ENCODE data around the gene ATP13A2.
"Not testable (repeated sequence)": the region's sequence is repeated elsewhere in the genome, so short reads cannot be mapped to it uniquely, and the experiment has no call there.

ATP13A2 gene

DNA sequence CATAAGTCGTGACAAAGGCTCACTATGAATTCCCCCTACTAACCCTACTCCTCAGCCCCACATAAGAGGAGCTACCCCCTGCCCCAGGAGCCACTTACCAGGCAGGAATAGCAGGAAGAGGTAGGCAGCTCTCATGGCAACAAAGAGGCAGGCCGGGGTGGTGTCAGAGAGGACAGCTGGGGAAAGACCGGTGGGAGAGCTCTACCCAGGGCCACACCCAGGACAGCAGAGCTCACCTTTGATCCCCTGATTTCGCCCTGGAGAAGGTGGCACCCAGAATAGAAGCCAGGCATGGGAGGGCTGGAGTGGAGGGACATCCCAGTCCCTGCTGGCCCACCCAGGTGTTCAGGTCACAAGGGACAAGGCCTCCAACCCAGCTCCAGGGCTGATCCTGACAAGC, 33.6 kb downstream of the ATP13A2 start:
- no peak for DNase-seq

DNA sequence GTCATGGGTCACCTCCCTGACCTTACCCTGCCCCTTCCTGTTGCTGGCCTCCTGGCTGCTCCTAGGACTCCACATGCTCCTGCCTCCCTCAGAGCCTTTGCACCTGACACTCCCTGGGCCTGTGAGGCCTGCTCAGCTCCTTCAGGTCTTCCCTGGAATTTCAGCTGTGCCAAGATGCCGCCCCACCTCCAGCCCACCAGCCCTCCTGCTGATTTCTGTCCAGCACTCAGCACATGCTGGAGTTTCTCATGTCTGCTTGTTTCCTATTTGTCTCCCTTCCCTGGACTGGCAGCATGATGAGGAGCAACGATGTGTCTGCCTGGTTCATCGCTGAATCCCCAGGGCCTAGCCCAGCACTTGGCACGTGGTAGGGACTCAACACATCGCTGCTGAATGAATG, 34.4 kb downstream of the ATP13A2 start:
- no peak for DNase-seq

DNA sequence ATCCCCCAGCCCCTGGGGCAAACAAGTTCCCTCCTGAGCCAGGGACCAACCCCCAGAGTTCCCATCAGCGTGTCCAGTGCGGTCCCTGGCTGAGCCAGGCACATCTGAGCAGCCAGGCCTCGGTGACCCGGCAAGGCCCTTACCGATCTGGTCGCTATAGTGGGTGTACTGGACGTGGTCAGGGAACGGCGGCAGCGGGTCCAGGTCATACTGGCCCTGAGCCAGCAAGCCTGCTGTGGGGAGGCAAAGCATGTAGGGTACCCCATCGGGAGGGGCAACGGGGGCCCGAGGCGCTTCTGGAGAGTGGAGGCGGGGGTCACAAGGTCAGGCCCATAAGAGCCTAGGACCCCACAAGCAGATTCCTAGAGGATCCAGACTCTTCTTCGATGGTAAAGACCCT, 34.8 kb downstream of the ATP13A2 start:
- DNase-seq, result no peak

DNA sequence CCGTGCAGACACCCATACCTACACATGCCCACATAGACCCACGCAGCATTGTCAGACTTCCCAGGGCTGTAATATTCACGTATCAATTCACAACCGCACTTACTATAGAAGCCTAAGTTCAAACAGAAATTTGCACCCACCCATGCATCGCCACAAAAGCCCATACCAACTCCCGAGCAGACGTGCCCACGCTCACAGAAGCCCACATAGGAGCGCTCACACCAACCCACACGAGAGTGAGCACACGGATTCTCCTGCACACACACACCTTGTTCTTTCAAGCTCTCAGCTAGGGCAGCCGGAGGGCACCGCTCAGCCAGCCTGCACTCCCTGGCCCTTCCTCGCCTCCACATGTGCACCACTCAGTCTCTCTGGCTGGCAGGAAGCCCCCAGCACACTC, 35.9 kb downstream of the ATP13A2 start:
- DNase-seq, result no peak

DNA sequence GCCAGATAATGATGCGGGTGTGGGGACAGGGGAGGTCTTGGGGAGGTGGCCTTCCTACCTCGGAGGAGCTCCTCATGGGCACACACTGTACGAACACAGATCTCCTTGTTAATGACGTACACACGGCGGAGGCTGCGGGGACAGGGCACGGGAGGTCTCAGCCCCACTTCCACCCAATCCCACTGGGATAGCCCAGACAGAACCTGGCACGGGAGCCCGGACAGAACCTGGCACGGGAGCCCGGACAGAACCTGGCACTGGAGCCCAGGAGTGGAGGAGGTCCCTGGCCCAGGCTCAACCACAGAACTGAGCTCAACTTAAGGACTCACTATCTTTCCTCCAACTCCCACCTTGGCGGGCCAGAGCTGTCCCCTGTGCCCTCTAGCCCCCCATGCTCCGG, 36.5 kb downstream of the ATP13A2 start:
- no peak for DNase-seq

DNA sequence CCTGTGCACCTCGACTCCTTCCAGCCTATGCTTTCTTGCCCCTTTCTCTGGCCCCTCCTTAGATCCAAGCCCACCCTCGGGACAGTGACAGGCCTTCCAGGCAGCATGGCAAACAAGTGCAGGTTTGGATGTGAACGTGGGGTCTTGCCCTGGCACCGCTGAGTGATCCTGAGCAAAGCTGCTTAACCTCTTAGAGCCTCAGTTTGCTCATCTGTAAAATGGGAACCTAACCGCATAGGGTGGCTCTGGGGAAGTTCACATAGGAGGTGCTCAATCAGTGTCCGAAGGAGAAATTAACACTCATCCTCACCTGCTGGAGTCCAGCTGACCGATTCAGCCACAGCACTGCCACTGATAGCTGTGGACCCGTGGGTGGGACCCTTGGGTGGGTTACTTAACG, 38.5 kb downstream of the ATP13A2 start:
- no peak for DNase-seq

DNA sequence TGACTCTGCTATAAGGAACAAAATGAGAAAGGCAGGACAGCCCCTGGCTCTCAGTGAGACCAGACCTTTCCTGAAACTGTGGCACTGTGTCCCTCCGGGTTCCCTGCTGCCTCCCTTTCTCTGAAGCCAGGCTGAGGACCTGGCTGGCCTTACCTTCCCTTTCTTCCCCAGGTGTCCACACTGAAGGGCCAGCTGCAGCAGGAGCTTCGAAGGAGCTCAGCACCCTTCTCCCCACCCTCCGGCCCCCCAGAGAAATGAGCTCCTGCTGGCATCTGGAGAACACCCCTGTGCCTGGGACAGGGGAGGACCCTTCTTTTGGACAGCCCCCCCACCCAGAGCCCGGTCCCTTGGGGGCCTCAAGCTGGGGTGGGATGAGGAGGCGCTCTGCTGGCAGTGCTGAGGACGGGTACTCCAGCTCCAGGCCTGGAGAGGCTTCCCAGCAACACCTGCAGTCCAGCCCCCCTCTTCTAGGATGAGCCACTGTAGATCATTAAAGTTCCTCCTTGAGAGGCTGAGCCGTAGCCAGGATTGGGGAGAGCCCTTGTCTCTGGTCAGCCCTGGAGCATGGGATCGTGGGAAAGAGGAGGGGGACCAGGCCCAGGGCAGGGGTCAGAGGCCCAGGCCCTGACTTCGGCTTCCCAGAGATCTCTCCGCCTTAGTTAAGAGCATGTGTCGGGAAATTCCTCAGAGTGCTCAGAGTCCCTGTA, 39.4 kb downstream of the ATP13A2 start:
- no peak for DNase-seq

DNA sequence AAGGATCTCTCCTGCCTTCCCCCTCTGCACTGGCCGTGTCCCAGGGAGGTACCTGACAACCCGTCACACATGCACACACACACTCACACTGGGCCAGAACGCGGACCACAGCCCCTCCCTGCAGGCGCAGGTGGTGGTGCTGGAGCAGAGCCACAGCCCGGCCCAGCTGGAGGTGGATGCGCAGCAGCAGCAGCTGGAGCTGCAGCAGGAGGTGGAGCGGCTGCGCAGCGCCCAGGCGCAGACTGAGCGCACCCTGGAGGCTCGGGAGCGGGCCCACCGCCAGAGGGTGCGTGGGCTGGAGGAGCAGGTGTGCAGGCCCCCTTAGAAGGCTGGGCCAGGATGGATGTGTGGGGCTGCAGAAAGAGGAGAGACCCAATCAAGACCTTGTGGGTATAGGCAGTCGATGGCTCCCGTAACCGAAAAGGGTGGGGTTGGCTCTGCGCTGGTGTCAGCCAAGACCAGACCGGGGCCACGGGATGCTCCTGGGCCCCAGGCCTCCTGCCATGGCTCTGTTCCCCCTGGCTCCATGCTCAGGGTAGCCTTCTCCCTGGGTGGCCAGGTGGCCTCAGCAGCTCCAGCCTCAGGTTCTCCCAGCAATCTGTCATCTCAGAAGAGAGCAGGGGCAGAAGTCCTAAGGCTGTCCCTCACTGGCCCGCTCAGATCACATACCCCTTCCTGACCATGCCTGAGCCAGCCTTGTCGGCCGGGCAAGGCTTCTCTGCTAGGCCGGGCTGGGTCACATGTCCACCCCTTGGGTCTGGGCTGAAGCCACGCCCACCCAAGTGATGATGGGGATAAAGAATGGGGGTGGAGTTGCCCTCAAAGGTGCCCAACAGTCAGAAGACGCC, 40.2 kb downstream of the ATP13A2 start:
- no peak for DNase-seq

DNA sequence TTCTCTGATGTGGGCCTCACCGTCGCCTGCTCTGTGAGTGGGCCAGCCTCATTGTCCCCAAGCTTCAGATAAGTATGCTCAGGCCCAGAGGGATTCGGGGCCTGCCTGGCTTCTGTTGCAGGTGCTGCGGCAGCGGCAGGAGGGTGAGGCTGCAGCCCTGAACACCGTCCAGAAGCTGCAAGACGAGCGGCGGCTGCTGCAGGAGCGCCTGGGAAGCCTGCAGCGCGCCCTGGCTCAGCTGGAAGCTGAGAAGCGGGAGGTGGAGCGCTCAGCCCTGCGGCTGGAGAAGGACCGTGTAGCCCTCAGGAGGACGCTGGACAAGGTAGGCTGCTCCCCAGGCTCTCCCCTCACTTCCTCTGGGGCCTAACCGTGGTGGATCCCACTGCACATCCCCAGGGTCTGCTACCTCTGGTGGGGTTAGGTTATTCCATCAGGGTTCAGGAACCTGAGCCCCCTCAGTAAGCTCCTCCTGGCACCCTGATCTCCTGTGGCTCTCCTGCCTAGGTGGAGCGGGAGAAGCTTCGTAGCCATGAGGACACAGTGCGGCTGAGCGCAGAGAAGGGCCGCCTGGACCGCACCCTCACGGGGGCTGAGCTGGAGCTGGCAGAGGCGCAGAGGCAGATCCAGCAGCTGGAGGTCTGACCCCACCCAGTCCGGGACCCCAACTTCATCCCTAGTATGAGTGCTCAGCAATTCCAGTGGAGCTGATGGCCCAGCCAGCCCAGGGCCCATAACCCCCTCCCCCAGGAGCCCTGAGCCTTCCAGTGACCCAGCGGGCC, 41.4 kb downstream of the ATP13A2 start:
- no peak for DNase-seq

DNA sequence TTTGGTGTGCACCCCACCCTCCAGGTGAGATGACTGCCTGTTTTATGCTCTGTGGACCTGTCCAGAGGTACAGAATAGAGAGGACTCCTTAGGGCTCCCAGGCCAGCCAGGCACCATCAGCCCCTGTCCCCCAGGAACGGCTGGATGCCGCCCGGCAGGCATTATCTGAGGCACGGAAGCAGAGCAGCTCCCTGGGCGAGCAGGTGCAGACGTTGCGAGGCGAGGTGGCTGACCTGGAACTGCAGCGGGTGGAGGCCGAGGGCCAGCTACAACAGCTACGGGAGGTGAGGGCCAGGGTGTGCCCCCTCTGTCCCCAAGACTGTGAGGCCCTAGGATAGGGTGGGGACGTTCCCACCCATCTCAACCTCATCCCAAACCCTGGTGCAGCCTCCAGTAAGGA, 42.1 kb downstream of the ATP13A2 start:
- no peak for DNase-seq

DNA sequence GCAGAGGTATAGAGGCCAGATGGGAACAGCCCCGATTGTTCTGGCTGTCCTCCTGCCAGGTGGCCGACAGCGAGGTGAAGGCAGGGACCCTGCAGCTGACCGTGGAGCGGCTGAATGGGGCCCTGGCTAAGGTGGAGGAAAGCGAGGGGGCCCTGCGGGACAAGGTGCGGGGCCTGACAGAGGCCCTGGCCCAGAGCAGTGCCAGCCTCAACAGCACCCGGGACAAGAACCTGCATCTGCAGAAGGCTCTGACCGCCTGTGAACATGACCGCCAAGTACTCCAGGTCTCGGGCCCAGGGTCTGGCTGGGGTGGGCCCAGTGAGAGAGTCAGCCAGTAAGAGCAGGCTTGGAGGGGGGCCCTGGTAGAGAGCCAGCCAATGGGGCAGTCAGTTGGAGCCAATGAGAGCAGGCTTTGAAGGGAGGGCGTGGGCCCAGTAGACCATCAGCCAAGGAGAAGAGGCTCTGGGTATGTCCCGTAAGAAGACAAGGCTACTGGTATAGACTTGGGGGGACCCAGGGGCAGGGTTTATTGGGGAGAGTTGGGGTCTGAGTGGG, 42.6 kb downstream of the ATP13A2 start:
- DNase-seq, result no peak

DNA sequence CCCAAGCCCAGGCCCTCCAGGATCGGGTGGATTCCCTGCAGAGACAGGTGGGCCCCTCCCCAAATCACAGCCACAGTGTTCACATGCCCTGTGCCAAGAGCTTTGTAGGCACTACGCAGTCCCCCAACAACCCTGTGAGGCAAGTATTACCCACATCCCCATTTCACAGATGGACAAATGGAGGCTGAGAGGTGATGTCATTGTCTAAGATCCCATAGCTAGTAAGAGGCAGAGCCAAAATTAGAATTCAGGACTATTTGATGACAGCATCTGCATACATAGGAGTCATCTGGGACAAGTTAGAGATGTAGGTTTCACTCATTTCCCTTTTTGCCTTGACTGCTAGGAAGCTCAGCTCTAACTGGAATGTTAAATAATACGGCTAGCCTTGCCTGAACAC, 43.4 kb downstream of the ATP13A2 start:
- DNase-seq, result no peak

DNA sequence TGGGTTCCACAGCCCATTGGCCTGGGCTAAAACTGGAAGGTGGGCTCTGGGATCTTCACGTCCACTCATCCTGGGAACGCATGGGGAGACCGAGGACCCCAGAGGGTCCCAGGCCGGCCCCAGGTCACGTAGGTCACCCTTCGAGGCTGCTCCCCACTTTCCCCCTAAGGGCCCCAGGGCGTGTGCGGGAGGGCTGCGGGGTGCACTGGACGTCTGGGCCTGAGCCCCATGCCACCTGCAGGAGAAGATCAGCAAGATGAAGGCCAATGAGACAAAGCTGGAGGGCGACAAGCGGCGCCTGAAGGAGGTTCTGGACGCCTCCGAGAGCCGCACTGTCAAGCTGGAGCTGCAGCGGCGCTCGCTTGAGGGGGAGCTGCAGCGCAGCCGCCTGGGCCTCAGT, 43.8 kb downstream of the ATP13A2 start:
- no peak for DNase-seq

DNA sequence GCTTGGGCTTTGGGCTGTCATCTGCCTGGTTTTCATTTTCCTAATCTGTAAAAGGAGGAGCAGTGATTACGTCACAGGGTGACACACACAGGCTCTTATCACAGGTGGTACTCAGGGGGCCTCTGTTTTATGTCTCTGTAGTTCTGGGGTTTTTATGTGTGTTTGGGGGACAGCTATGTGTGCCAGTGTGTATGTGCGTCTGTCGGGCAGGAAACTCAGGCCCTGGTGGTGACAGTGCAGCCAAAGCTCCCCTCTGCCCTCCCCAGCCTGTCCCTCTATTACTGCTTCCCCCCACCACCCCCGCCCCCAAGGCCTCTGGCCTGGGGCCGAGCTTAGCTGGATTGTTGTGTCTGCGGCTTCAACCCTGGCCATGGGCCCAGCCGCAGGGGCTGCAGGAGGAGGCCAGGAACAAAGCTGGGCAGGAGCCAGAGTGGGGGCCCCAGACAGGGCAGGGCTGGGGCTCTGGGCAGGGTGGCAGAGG, 44.6 kb downstream of the ATP13A2 start:
- no peak for DNase-seq

DNA sequence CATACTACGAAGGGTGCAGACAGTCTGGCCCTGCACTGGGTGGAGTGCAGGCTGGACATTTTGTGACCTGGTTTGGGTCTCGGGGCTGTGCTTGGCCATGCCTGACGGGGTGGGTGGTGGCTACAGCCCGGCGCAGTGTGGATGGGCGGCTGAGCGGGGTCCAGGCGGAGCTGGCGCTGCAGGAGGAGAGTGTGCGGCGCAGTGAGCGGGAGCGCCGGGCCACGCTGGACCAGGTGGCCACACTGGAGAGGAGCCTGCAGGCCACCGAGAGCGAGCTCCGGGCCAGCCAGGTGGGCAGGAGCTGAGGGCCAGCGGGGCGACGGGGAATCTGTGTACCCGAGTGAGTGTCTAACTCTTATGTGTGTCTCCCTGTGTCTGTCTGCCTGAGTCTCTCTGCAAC, 45.4 kb downstream of the ATP13A2 start:
- no peak for DNase-seq

DNA sequence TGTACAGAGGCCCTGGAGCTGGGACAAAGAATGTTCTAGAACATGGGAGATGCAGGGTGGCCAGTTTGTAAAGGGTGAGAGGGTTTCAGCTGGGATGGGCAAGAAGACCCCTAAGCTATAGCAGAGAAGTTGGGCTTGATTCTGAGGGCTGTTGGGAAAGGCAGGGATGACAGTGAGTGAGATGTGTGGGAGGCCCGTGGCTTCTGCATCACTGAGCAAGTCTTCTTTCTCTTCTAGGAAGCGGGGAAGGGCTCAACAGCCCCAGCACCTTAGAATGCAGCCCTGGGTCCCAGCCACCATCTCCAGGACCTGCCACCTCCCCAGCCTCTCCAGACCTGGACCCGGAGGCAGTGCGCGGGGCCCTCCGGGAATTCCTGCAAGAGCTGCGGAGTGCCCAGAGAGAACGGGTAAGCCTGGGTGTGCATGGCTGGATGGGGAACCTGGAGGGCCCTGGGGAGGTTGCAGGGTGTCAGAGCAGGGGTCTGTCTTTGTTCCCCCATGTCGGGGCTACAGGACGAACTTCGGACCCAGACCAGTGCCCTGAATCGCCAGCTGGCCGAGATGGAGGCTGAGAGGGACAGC, 46.2 kb downstream of the ATP13A2 start:
- DNase-seq, result no peak

DNA sequence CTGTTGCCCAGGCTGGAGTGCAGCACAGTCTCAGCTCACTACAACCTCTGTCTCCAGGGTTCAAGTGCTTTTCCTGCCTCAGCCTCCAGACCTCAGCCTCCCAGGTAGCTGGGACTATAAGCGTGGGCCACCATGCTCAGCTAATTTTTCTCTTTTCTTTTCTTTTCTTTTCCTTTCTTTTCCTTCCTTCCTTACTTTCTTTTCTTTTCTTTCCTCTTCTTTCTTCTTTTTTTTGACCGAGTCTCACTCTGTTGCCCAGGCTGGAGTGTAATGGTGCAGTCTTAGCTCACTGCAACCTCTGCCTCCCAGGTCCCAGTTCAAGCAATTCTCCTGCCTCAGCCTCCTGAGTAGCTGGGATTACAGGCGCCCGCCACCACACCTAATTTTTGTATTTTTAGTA, 47.6 kb downstream of the ATP13A2 start:
- DNase-seq, result not testable (repeated sequence)

DNA sequence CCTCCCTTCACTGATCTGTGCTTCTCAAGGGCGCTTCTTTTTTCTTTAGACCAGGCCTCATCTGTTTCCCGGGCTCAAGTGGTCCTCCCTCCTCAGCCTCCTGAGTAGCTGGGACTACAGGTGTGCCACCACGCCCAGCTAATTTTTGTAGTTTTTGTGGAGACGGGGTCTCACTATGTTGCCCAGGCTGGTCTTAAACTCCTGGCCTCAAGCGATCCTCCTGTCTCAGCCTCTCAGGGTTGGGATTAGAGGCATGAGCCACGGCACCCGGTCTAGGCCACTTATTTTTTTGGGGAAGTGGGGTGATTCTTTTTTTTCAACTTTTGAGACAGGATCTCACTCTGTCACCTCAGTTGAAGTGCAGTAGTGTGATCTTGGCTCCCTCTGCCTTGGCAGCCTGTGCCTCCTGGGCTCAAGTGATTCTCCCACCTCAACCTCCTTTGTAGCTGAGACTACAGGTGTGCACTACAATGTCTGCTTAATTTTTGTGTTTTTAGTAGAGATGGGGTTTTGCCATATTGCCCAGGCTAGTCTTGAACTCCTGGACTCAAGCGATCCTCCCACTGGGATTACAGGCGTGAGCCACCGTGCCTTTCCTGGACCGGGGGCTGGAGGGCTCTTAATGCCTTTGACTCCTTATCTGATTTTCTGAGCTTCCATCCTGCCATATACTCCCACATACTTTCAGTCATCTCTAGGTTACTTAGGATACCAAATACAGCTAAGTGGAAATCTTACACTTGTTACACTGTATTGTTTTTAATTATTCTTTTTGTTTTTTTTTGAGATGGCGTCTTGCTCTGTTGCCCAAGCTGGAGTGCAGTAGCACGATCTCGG, 50.2 kb downstream of the ATP13A2 start:
- DNase-seq, result no peak

DNA sequence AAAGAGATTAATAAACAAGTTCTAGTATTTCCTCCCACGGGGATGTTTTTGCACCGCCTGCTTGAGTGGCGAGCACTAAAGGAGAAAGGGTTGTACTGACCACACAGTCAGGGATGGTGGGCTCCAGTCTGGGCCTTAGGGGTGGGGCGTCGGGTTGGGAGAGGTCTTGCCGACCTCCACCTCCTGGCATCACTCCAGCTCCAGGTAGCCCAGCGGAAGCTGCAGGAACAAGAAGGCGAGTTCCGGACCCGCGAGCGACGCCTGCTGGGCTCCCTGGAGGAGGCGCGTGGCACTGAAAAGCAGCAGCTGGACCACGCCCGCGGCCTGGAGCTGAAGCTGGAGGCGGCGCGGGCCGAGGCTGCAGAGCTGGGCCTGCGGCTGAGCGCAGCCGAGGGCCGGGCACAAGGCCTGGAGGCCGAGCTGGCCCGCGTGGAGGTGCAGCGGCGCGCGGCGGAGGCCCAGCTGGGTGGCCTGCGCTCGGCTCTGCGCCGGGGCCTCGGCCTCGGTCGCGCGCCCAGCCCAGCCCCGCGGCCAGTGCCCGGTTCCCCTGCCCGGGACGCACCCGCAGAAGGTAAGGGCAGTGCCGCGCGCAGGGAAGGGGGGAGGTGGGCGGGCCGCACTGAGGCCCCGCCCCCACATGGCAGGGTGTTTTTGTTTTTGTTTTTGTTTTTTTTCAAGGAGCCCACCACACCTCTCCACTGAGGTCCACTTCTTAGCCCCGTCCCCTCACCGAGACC, 51.0 kb downstream of the ATP13A2 start:
- peak; percentile 84 to 90 for DNase-seq

DNA sequence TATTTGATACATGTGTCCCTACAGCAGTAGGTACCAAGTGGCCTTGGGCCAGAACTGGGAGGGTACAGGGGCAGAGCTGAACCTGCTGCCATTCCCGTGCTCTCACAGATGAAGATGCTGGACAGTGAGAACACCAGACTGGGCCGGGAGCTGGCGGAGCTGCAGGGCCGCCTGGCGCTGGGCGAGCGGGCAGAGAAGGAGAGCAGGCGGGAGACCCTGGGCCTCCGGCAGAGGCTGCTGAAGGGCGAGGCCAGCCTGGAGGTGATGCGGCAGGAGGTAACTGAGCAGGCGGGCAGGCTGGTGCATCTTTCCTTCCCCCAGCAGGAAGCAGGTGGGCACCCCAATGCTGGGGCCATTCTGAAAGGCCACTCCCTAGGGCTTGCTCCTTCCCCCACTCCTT, 53.3 kb downstream of the ATP13A2 start:
- DNase-seq, result no peak

DNA sequence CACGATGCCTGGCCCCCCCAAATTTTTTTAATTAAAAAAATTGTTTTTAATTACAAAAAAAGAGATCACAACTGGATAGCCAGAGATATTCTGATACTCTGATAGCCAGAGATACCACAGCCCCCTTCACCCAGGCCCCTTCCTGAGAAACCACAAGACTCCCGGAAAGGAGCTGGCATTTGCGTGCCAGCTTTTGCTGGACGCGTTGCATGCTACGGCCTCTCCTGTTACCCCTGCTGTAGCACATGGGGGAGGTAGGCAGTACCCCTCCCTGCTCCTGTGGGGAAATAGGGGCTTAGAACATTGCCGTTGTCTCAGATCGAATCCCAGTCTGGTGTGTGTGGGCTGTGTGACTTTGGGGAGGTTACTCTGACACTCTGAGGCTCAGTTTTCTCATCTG, 54.0 kb downstream of the ATP13A2 start:
- DNase-seq, result no peak

Data from stimulated activated CD4-positive, alpha-beta T cell treated with anti-CD3 and anti-CD28 coated beads, Interleukin-2, amount 100 ng/mL, for 24 hours (primary cell).